T47D (cell line): ENCODE measurements around the gene BLM.

Experiments used
- DNase-seq, 2 experiments: peaks; one replicate each; pipeline versions ENCODE4 v3.0.0 to v3.0.0-alpha.2; 2011 to 2012; ENCODE audit warnings: low read depth in 1 of 2, low spot score in 1 of 2
- JUND ChIP-seq: IDR thresholded peaks from 2 replicates; pipeline ENCODE4 v1.6.1; 2012; ENCODE audit warnings: low read depth
- in situ Hi-C: cut with HindIII; loops from 2 replicates; pipeline ENCODE4 v1.10.0; 2016; ENCODE audit warnings: low sequenced_read_pairs, low pct_unique_long_range_greater_than_20kb

BLM gene

DNA sequence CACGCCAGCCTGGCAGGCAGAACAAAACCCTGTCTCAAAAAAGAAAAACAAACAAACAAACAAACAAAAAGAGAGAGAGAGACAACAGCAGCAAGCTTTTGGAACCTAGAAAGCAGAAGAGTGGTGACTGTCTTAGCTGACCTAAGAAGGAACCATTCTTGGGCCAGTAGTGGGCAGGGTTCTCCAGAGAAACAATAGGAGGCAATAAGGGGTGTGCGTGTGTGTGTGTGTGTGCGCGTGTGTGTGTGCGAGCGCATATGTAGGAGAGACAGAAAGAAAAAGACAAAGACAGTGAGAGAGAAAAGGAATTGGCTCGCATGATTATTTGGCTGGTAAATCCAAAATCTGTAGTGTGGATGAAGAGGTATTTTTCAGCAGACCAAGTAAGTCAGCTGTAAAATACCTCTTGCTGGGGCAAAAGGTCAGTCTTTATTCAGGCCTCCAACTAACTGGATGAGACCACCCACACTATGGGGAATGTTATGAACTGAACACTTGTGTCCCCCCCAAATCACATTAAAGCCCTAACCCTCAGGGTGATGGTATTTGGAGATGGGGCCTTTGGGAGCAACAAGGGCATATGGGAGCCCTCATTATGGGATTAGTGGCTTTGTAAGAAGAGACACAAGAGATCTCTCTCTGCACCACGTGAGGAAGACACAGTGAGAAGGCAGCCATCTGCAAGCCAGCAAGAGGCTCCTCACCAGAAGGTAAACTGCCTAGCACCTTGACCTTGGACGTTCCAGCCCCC, 15.1 kb upstream of the BLM start:
- in situ Hi-C loops: no loop called here
- DNase-seq: peak in 1 of 2 experiments; percentile 16
- no peak for TF ChIP-seq JUND

DNA sequence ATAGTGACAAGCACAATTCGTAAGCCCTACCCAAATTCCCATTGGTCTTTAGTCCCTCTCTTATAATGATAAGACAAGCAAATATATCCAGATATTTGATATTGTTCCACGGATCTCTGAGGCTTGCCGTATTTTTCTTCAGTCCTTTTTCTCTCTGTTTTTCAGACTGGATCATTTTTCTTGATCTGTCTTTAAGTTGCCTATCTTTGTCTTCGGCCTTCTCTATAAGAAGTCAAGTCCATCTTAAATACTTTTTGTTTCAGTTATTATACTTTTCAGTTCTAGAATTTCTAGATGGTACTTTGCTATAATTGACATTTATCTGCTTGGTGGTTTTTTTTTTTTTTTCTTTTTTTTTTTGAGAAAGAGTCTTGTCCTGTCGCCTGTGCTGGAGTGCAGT, 13.7 kb upstream of the BLM start:
- no peak for TF ChIP-seq JUND
- in situ Hi-C loops: no loop called here
- no peak for DNase-seq

DNA sequence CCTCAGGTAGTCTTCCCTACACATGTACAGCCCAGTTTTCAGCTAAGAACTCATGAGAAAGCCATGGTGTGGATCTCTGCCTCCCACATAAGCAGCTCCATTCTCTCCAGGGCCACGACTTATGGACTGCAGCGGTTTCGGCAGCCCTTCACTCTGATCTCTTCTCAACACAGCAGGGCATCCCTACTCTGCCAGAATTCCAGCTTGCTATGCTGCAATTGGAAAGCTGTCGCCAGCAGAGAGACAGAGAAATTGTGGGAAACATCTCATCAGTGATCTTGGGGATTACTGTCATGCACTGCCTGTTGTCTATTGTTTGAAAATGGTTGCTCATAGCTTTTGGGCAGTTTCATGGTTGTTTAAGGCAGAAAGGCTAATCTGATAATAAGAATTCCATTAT, 11.9 kb upstream of the BLM start:
- DNase-seq: no peak
- in situ Hi-C loops: no loop called here
- TF ChIP-seq JUND: no peak

DNA sequence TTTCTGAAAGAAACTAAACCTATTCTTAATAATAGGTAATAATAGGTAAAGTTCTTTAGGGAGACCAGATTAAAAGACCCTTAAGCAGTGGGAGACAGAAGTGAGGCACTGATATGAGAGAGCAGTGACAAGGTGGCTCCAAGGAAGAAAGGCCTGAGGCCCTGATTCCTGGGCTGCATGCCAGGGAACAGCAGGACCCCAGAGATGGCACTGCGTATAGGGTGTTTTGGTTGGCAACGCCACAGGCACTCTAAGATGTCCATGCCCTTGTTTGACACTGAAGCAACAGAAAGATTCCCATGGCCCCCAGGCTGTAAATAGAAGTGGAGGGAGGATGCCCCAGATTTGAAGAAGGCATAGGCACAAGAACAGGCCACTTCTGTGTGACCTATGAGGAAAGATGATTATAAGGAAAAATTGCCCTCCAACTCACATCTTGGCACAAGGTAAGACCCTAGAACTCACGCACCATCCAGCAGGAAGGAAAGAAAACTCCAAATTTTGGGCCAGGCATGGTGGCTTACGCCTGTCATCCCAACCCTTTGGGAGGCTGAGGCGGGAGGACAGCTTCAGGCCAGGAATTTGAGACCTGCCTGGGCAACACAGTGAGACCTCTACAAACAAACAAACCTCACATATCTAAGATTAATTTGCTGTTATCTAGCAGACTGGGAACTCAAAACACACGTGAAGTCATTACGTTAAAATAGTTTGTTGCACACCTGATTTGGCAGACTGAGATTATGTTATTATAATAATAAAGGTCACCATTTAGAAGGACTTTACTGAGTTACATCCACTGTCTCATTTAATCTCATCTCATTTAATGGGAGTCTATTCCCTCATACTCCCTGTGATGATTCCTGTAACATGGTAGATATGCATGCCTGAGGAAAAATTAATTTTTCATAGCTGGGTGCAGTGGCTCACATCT, 10.5 kb upstream of the BLM start:
- in situ Hi-C loops: no loop called here
- no peak for TF ChIP-seq JUND
- DNase-seq: no peak

DNA sequence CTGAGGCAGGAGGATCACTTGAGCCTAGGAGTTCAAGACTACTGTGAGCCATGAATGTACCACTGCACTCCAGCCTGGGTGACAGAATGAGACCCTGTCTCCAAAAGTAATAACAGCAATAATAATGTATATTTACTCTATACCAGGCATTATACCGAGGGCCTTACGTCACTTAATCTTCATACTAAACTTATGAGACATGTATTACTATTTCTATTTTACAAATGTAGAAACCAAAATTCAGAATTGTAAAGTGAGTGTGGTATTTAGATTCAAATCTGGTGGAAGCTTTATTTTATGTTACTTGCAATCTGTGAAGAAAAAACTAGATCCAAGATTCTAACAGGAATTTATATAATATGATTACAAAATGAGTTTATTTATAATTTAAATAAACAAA, 9.7 kb upstream of the BLM start:
- in situ Hi-C loops: no loop called here
- DNase-seq: no peak
- TF ChIP-seq JUND: no peak

DNA sequence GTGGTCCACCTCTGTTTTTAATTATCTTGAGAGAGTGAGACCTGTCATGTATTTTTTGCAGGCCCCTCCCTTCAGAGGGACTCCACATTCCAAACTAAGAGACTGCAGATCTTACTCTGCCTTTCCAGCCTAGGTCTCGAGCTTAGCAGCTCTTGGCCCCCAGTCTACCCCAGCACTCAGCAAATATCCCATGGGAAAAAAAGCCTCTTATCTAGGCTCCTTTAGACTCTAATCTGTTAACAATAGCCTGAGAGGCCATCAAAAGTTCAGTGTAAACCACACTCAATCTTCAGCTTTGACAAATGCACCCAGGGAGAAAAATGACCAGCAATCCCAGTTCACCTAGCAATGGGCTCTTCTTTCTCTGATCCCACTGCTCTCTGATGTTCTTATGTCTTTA, 8.6 kb upstream of the BLM start:
- DNase-seq: no peak
- no peak for TF ChIP-seq JUND
- in situ Hi-C loops: no loop called here

DNA sequence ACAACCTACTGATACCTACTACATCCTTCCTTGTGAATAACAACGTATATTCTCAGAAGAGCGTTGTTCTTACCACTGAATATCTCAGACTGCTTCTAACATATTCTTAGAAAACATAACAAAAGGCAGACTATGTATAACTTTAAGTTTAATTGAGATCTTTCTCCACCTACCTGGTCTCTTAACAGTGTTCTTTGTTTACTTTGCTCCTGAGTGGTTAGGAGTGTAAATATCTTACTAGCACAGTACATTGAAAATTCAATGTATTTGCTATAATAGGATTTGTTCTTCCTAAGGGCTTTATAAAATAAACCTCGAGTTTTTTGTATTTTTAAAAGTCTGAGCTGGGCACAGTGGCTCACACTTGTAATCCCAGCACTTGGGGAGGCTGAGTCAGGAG, 7.9 kb upstream of the BLM start:
- no peak for TF ChIP-seq JUND
- in situ Hi-C loops: no loop called here

DNA sequence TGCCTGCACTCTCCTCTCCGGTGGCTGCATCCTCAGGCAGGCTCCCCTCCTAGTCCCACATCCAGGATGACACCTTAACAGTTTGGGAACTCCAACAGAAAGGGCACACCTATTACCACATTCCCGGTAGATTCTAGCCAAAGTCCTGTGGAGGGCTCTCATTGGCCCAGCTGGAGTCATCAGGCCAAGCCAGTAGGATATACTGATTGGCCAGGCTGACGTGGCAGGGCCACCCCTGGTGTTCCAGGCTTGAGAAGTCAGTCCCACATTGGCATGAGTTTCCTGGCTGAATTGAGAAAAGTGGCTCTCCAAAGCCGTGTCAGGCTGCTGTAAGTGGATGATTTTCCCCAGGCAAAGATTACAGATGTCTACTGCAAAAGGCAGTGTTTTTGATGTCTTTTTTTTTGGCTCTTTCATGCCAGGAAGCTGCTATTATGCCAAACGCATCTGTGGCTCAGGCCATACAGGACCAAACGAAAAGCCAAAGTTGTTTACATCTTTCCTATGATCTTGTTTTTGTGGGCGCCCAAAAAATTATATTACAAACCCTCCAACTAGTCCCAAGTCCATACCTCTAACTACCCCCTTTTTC, 6.6 kb upstream of the BLM start:
- peak in 1 of 2 experiments; percentile 18 for DNase-seq
- in situ Hi-C loops: no loop called here
- no peak for TF ChIP-seq JUND

More for the DNA sequence above, 7.9 kb upstream of the BLM start:
- DNase-seq: no peak

DNA sequence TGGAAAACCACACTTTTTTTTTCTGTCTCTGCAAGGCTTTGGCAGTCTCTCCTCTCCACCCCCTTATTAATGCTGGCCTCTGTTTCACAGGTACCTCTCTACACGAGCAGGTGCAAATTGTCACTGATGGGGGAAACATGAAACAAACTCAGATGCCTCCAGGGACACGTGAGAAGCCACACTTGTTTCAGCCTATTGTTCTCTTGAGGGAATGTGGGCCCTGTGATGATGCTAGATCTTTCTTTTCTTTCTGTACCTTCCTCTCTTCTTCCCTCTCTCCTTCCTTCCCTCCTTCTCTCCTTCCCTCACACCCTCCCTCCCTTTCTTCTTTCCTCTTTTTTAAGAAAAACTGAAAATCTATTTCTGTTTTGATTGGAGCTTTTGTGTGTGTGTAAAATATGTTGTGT, 5.7 kb upstream of the BLM start:
- TF ChIP-seq JUND: no peak
- DNase-seq: no peak
- in situ Hi-C loops: no loop called here

DNA sequence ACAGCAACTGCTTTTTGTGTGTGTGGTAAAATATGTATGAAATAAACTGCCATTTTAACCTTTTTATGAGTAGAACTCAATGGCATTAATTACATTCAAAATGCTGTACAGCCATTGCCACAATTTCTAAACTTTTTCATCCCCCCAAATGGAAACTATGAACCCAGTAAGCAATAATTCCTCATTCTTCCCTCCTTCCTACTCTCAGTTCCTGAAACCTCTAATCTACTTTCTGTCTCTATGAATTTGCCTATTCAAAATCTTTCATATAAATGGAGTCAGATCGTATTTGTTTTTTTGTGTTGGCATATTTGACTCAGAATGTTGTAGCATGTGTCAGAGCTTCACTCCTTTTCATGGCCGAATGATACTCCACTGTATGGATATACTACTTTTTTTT, 5.3 kb upstream of the BLM start:
- in situ Hi-C loops: no loop called here
- no peak for DNase-seq
- no peak for TF ChIP-seq JUND

DNA sequence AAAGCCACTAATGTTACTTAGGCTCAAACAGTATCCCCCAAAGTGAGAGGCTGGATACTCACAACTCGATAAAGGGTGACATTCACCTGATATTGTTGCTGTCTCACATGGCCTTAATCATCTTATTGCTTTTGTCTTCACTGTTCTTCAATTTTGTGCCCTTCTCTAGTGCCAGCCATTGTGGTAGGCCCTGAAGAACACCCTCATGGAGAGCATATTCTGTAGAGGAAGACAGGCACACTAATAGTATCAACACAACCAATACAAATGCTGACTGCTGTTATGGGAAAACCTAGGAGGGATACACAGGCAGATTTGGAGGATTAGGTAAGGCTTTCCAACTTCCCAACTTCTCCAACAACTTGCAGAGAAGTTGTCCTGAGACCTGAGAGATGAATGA, 4.1 kb upstream of the BLM start:
- no peak for TF ChIP-seq JUND
- in situ Hi-C loops: no loop called here
- DNase-seq: no peak

DNA sequence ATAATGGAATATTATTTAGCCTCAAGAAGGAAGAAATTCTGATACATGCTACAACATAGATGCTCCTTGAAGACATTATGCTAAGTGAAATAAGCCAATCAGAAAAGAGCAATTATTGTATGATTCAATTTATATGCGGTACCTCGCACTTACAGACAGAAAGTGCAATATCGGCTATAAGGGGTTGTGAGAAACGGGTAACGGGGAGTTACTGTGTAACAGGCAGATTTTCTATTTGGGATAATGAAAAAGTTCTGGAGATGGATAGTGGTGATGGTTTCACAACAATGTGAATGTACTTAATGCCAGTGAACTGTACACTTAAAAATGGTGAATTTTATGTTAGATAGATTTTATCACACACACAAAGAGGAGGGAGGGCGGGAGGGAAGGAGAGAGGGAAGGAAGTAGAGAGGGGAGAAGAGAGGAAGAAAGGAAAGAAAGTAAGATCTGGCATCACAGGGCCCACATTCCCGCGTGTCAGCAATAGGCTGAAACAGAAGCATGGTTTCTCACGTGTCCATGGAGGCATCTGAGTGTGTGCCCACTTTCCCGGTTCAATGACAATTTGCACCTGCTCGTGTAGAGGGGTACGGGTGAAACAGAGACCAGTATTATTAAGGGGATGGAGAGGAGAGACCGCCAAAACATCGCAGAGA, 700 bp upstream of the BLM start:
- no peak for TF ChIP-seq JUND
- no peak for DNase-seq
- in situ Hi-C loops: no loop called here
